Measurements from ENCODE around the gene HLA-DMB. TPM values are rescaled to one million over a fixed set of nuclear protein-coding genes. Genes with fewer than 3 reads are reported as not detected.

The HLA-DMB gene
- total and polyA plus RNA-seq, 12 donors = 2.7 to 79.8 (median 7.3) TPM

DNA sequence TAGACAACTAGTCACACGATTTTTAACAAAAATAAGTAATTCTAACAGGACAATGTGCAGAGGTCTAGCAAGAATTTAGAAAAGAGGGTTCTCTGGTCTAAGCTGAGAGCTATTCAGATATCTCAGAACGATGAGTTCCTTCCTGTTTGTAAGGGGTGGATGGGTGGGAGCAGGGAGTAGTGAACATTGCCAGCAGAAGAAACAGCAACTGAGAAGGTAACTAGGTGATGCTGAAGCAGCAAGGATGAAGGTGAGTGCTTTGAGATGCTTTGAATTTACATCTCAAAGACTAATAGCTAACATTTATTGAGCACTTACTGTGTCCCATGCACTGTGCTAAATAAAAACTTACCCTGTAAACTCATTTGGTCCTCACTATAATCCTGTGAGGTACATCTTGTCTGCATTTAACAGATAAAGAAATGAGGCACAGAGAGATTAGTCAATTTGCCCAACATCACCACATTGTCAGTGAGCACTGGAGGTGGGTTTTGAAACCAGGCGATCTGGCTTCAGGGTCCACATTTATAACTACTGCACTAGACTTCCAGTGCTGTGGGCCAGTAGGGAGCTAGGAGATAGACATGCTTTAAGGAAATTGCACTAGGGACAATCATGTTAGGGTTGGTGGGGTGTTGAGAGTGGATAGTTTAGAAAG, 43.3 kb upstream of the HLA-DMB start:
- DNase-seq = no peak
- peak in 3 of 8 donors; percentile 4 to 27 (median 16) for ATAC-seq
- Histone ChIP-seq H3K4me3 (no peak overlapping the region), H3K36me3 (peaks cover 4 to 48% (median 31%) of the 10 kb centered on the region in 9 donors), H3K4me1 (peaks cover 0 to 27% (median 4%) of the 10 kb centered on the region in 9 donors), H3K27me3 (no peaks in the 10 kb centered on the region), H3K9me3 (no peaks in the 10 kb centered on the region), H3K27ac (no peak overlapping the region)
- WGBS, 2 donors = 50 to 56% methylated on average over 3 of the region's 3 CpGs
- intact Hi-C loops (cut with DNase I) = loop anchor here in 9 of 10 donors (1.0 to 5.0 kb wide), 8 partner anchors 49 to 99 kb away; no protein-coding TSS in a partner anchor
- TF ChIP-seq, protein P1, sequence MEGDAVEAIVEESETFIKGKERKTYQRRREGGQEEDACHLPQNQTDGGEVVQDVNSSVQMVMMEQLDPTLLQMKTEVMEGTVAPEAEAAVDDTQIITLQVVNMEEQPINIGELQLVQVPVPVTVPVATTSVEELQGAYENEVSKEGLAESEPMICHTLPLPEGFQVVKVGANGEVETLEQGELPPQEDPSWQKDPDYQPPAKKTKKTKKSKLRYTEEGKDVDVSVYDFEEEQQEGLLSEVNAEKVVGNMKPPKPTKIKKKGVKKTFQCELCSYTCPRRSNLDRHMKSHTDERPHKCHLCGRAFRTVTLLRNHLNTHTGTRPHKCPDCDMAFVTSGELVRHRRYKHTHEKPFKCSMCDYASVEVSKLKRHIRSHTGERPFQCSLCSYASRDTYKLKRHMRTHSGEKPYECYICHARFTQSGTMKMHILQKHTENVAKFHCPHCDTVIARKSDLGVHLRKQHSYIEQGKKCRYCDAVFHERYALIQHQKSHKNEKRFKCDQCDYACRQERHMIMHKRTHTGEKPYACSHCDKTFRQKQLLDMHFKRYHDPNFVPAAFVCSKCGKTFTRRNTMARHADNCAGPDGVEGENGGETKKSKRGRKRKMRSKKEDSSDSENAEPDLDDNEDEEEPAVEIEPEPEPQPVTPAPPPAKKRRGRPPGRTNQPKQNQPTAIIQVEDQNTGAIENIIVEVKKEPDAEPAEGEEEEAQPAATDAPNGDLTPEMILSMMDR (IDR thresholded peaks at IDR 0.05) = no peak

DNA sequence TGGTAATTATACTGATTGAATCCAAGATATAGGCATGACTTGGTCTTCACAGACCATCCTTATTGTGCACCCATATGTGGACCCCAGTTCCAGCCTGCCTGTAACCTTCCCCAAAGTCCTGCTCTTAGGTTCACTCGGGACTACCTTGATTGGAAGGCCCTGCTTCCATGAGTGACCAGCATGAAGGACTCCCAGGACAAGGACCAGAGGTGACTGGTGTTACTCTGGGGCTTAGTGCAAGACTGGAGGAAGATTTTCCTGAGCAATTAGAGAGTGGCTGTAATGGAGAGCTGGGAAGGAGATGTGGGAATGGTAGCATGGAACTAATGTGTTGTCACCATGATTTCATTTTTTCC, 42.6 kb upstream of the HLA-DMB start:
- H3K4me1 ChIP-seq = peaks cover 0 to 31% (median 7%) of the 10 kb centered on the region in 9 donors
- H3K9me3 ChIP-seq = no peaks in the 10 kb centered on the region
- H3K27me3 ChIP-seq = no peaks in the 10 kb centered on the region
- intact Hi-C loops (cut with DNase I) = loop anchor here in 3 of 10 donors (2.0 to 5.0 kb wide), 2 partner anchors 91 to 97 kb away; no protein-coding TSS in a partner anchor
- TF ChIP-seq, protein P1 (IDR thresholded peaks at IDR 0.05) = no peak
- DNase-seq (no peak), ATAC-seq (peak in 3 of 8 donors; percentile 4 to 40 (median 14))
- H3K4me3 ChIP-seq = no peak overlapping the region
- no peak overlapping the region for H3K27ac ChIP-seq
- WGBS, 2 donors = 82 to 84% methylated on average over 1 of the region's 1 CpG
- peaks cover 4 to 55% (median 37%) of the 10 kb centered on the region in 9 donors for H3K36me3 ChIP-seq

DNA sequence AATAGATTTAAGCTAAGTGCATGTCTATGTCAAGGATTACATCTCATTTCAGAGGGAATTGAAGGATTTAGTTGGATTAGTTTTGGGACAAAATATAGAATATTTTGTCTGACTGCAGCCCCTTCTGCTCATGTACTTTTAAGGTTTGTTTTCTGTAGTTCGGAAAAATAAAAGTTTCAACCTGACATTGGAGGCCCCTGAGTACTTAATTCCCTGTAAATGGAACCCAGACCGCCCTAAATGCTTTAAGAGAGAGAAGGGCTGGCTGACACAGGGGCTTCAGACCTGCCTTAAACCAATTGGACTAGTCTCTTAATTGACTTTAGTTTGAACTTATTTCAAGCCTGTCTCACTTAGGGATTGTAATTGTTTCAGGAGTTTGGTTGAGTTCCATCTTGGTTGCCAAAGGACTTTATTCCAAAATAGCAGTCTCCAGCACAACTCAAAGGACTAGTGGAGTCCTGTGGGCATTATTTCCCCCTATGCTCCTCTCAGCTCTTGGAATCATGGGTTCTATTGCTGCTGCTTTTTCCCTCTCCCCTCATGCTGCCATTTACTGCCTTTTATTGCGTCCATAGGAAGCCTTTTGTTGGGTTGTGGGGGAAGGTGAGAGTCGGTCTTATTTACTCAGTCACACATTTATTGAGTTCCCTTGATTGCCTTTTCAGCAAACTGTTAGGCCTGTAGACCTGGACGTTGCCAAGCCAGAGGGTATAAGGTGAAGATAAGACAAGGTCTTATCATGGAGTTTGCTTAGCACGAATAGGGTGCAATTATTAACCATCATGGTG, 42.1 kb upstream of the HLA-DMB start:
- Histone ChIP-seq H3K4me3 (no peak overlapping the region), H3K27ac (no peak overlapping the region), H3K27me3 (no peaks in the 10 kb centered on the region), H3K9me3 (no peaks in the 10 kb centered on the region), H3K36me3 (peaks cover 7 to 60% (median 43%) of the 10 kb centered on the region in 9 donors), H3K4me1 (peaks cover 0 to 37% (median 12%) of the 10 kb centered on the region in 9 donors)
- WGBS, 2 donors = 55 to 60% methylated on average over 6 of the region's 6 CpGs
- TF ChIP-seq, protein P1 (IDR thresholded peaks at IDR 0.05) = no peak
- DNase-seq (no peak), ATAC-seq (peak in 2 of 8 donors; percentile 6 to 13)
- intact Hi-C loops (cut with DNase I) = loop anchor here in 3 of 10 donors (2.0 to 5.0 kb wide), 2 partner anchors 91 to 96 kb away; no protein-coding TSS in a partner anchor

DNA sequence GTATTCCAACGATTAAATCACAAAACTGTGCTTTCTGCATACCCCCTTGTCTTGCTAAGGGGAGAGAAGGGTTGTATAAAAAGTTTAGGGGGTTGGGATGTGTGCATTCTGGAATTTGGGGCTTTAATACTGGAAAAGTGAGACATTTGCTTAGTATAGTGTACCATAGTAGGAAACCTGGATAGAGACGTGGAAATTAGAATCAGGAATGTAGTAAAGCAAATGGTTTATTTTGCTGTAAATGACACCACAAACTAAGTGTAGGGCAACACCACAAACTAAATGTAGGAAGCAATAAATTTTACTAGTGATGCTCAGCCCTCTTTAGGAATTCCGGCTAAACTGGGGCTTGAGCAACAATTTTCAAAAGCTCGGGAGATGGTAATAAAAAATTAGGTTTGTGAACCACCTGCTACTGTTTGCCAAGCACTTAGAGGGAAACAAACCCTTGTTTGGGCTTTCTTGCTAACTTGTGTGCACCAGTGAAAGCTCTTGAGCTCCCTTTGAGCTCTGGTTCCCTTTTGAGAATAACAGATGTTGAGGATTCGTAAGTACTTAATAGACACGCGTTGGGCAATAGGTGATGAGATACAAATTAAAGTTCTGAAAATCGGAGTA, 41.4 kb upstream of the HLA-DMB start:
- Histone ChIP-seq H3K4me3 (no peak overlapping the region), H3K27me3 (no peaks in the 10 kb centered on the region), H3K36me3 (peaks cover 7 to 67% (median 50%) of the 10 kb centered on the region in 9 donors), H3K4me1 (peaks cover 0 to 44% (median 19%) of the 10 kb centered on the region in 9 donors), H3K27ac (no peak overlapping the region), H3K9me3 (no peaks in the 10 kb centered on the region)
- 67 to 75% methylated on average over 8 of the region's 8 CpGs for WGBS, 2 donors
- intact Hi-C loops (cut with DNase I) = loop anchor here in 3 of 10 donors (2.0 to 5.0 kb wide), 2 partner anchors 90 to 95 kb away; no protein-coding TSS in a partner anchor
- TF ChIP-seq, protein P1 (IDR thresholded peaks at IDR 0.05) = no peak
- ATAC-seq (no peak), DNase-seq (no peak)
